ENCODE data around the gene NTHL1.

DNA sequence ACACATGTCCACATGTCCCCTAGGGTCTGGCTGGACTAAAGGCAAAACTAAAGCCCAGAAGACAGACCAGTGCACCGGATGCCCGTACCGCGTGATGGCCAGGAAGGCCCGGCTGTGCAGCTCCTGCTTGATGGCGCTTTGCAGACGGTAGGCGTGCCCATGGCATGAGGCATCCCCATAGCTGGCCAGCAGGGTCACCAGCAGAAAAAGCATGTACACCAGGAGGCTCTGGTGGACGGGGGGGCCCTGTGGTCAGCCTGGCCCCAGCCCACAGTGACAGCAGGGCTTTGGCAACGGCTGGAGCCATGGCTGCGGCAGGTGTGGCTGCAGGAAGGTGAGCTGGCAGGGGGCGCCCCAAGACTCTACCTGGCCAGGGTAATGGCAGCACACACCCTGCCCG, 45.2 kb upstream of the NTHL1 start:
- TF ChIP-seq, protein P1, sequence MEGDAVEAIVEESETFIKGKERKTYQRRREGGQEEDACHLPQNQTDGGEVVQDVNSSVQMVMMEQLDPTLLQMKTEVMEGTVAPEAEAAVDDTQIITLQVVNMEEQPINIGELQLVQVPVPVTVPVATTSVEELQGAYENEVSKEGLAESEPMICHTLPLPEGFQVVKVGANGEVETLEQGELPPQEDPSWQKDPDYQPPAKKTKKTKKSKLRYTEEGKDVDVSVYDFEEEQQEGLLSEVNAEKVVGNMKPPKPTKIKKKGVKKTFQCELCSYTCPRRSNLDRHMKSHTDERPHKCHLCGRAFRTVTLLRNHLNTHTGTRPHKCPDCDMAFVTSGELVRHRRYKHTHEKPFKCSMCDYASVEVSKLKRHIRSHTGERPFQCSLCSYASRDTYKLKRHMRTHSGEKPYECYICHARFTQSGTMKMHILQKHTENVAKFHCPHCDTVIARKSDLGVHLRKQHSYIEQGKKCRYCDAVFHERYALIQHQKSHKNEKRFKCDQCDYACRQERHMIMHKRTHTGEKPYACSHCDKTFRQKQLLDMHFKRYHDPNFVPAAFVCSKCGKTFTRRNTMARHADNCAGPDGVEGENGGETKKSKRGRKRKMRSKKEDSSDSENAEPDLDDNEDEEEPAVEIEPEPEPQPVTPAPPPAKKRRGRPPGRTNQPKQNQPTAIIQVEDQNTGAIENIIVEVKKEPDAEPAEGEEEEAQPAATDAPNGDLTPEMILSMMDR (IDR thresholded peaks at IDR 0.05), result no peak
- no peak for TF ChIP-seq ZFX (IDR thresholded peaks at IDR 0.05; ENCODE audit: borderline replicate concordance)
